Gastroesophageal sphincter (tissue), 4 donors: ENCODE results near the gene SEC14L2. TPM values are rescaled to one million over a fixed set of nuclear protein-coding genes. Genes with fewer than 3 reads are reported as not detected.

ENCODE experiments used
- ATAC-seq: fragments of 150-250 bp; one replicate; pipeline ENCODE4 v1.9.1; 2016; ENCODE audit warnings: mild to moderate bottlenecking, moderate library complexity
- H3K27ac ChIP-seq, 4 donors: fragments of 200-600 bp; sonication (generic) in 3 of 4; 1 replicate in 3 of 4; 2 replicates in 1 of 4; pipeline ENCODE4 v1.5.1; 2016 to 2019
- H3K27me3 ChIP-seq: fragments of 200-600 bp; sonication (generic); one replicate; pipeline ENCODE4 v1.5.1; 2019
- H3K36me3 ChIP-seq, 2 donors: fragments of 200-600 bp; sonication (generic); one replicate each; pipeline ENCODE4 v1.5.1; 2019; ENCODE audit warnings: control low read depth in 1 of 2
- H3K4me1 ChIP-seq, 3 donors: fragments of 200-600 bp; sonication (generic); 1 replicate in 2 of 3; 2 replicates in 1 of 3; pipeline ENCODE4 v1.5.1; 2016 to 2019; ENCODE audit warnings: control low read depth in 2 of 3
- H3K4me3 ChIP-seq, 2 donors: fragments of 200-600 bp; sonication (generic); one replicate each; pipeline ENCODE4 v1.5.1; 2019; ENCODE audit warnings: mild to moderate bottlenecking in 1 of 2, moderate library complexity in 1 of 2
- H3K9me3 ChIP-seq, 3 donors: fragments of 200-600 bp; sonication (generic); one replicate each; pipeline ENCODE4 v1.5.1; 2017 to 2019; ENCODE audit warnings: control low read depth in 2 of 3
- CTCF ChIP-seq, 4 experiments: fragments of 200-600 bp in 2 of 4; fragments of 450-650 bp in 2 of 4; sonication (generic) in 1 of 4; IDR thresholded peaks; one replicate each; pipeline ENCODE4 v1.5.1; 2017 to 2019; ENCODE audit warnings: antibody characterized with exemption in 4 of 4, mild to moderate bottlenecking in 2 of 4, moderate library complexity in 2 of 4
- EP300 ChIP-seq: sonication (generic); formaldehyde crosslinking; IDR thresholded peaks from one replicate; pipeline ENCODE4 v1.6.1; 2017; ENCODE audit warnings: antibody characterized with exemption, mild to moderate bottlenecking
- POLR2A ChIP-seq, 2 donors: fragments of 450-650 bp; IDR thresholded peaks; one replicate each; pipeline ENCODE4 v1.6.1; 2017; ENCODE audit warnings: antibody characterized with exemption in 2 of 2, mild to moderate bottlenecking in 2 of 2, moderate library complexity in 1 of 2
- POLR2AphosphoS5 ChIP-seq: sonication (generic); formaldehyde crosslinking; IDR thresholded peaks from one replicate; pipeline ENCODE4 v1.6.1; 2017; ENCODE audit warnings: antibody characterized with exemption
- WGBS, 2 donors: methylation state at CpG; one replicate each; pipeline ENCODE4 v1.1.5; 2018; ENCODE audit warnings: low coverage in 1 of 2; 5-methylcytosine and 5-hydroxymethylcytosine counted together
- total RNA-seq, 4 donors: library from RNA; depleted of rRNA; stranded (reverse); fragments of >200 nt; gene quantifications; one replicate each; pipeline ENCODE4 v1.1.0, GENCODE V29; 2016

SEC14L2 gene
- total RNA-seq, 4 donors from 2014 or later: 8.1 to 27.2 (median 15.8) TPM

- peak; percentile 98 for ATAC-seq
- H3K27ac ChIP-seq: peak within 1 kb of the TSS; percentile 88 to 99 (median 96)
- H3K36me3 ChIP-seq: peaks cover 0 to 19% of the 10 kb centered on the region in 2 donors
- no peaks in the 10 kb centered on the region for H3K9me3 ChIP-seq
- 0 to 1% methylated on average over 8 to 9 of the region's 91 CpGs for WGBS, 2 donors
- H3K4me3 ChIP-seq: peak within 1 kb of the TSS; percentile 72 to 76
- TF ChIP-seq POLR2AphosphoS5: peak; percentile 95
- peak in 2 of 4 experiments; percentile 2 to 32 for TF ChIP-seq CTCF (IDR thresholded peaks at IDR 0.05)
- TF ChIP-seq POLR2A (IDR thresholded peaks at IDR 0.05): peak; percentile 88 to 95
- no peak for TF ChIP-seq EP300
- H3K27me3 ChIP-seq: no peaks in the 10 kb centered on the region
- H3K4me1 ChIP-seq: peaks cover 9 to 56% (median 22%) of the 10 kb centered on the region in 3 donors
Measured at GRCh38 chr22:30356449-30357235, 40.2 kb upstream of the SEC14L2 start, which contains the start of the genes CCDC157 and SF3A1. CCDC157 (plus strand) TSS chr22:30357007; CDS start chr22:30366001, 8,994 bp downstream. SF3A1 (minus strand) TSS chr22:30356894; CDS start chr22:30356792, 102 bp downstream.

- H3K27me3 ChIP-seq: no peaks in the 10 kb centered on the region
- peaks cover 9 to 52% (median 22%) of the 10 kb centered on the region in 3 donors for H3K4me1 ChIP-seq
- WGBS, 2 donors: 1 to 2% methylated on average over 9 of the region's 9 CpGs
- H3K9me3 ChIP-seq: no peaks in the 10 kb centered on the region
- no peak for ATAC-seq
- peaks cover 0 to 14% of the 10 kb centered on the region in 2 donors for H3K36me3 ChIP-seq
- peak overlapping the region; percentile 72 to 76 for H3K4me3 ChIP-seq
- TF ChIP-seq POLR2AphosphoS5 (no peak), CTCF (IDR thresholded peaks at IDR 0.05) (no peak), POLR2A (IDR thresholded peaks at IDR 0.05) (no peak), EP300 (no peak)
- peak overlapping the region in 3 of 4 donors; percentile 95 to 99 (median 96) for H3K27ac ChIP-seq
Measured at GRCh38 chr22:30357236-30357570, 39.6 kb upstream of the SEC14L2 start.

GRCh38 chr22:30357650-30358215 is 39.1 kb upstream of the SEC14L2 start:
- ATAC-seq: no peak
- peak overlapping the region in 1 of 2 donors; percentile 76 for H3K4me3 ChIP-seq

GRCh38 chr22:30358541-30358940 is 38.3 kb upstream of the SEC14L2 start:
- Histone ChIP-seq H3K4me3 (no peak overlapping the region), H3K9me3 (no peaks in the 10 kb centered on the region), H3K27ac (no peak overlapping the region), H3K36me3 (peaks cover 0 to 8% of the 10 kb centered on the region in 2 donors), H3K4me1 (peaks cover 9 to 39% (median 22%) of the 10 kb centered on the region in 3 donors), H3K27me3 (no peaks in the 10 kb centered on the region)
- no peak for ATAC-seq
- TF ChIP-seq POLR2A (IDR thresholded peaks at IDR 0.05): no peak
- TF ChIP-seq POLR2AphosphoS5: no peak
- TF ChIP-seq EP300: no peak
- no peak for TF ChIP-seq CTCF (IDR thresholded peaks at IDR 0.05)
- WGBS, 2 donors: 70 to 89% methylated on average over 2 to 5 of the region's 6 CpGs

More at GRCh38 chr22:30357650-30358215, 39.1 kb upstream of the SEC14L2 start:
- TF ChIP-seq POLR2AphosphoS5 (no peak), CTCF (IDR thresholded peaks at IDR 0.05) (no peak), POLR2A (IDR thresholded peaks at IDR 0.05) (no peak), EP300 (no peak)
- Histone ChIP-seq H3K4me1 (peaks cover 9 to 47% (median 22%) of the 10 kb centered on the region in 3 donors), H3K9me3 (no peaks in the 10 kb centered on the region), H3K36me3 (peaks cover 0 to 9% of the 10 kb centered on the region in 2 donors), H3K27ac (peak overlapping the region in 1 of 4 donors; percentile 99), H3K27me3 (no peaks in the 10 kb centered on the region)
- WGBS, 2 donors: 0 to 51% methylated on average over 1 to 13 of the region's 22 CpGs
